ENCODE measurements around the gene TREML1.

TREML1 gene

GRCh38 chr6:41153992-41154625 lies at the start of gene TREML1:
Gene TREML1, minus strand, starts transcription at chr6:41154347. Its CDS starts 59 bp downstream, at chr6:41154288.
- Histone ChIP-seq H3K27ac (ENCODE audit: low read length) (no peak within 1 kb of the TSS), H3K27me3 (ENCODE audit: control insufficient read depth, insufficient read depth, low read length) (no peaks in the 10 kb centered on the region), H3K36me3 (ENCODE audit: control insufficient read depth, insufficient read depth, low read length) (no peaks in the 10 kb centered on the region), H3K9me3 (ENCODE audit: control insufficient read depth, insufficient read depth, low read length) (no peaks in the 10 kb centered on the region), H3K4me1 (ENCODE audit: control insufficient read depth, insufficient read depth, low read length) (no peaks in the 10 kb centered on the region; the same call in 1 of the 2 replicates), H3K4me3 (ENCODE audit: low read length) (no peak within 1 kb of the TSS)
- no peak for DNase-seq (ENCODE audit: low read depth, low spot score)
- no CpG with 5 or more reads among the region's 5 CpGs for WGBS (ENCODE audit: insufficient coverage, insufficient read length)

GRCh38 chr6:41201764-41202173 lies 47.6 kb upstream of the TREML1 start:
- Histone ChIP-seq H3K4me3 (ENCODE audit: low read length) (no peak overlapping the region), H3K27ac (ENCODE audit: low read length) (no peak overlapping the region), H3K9me3 (ENCODE audit: control insufficient read depth, insufficient read depth, low read length) (no peaks in the 10 kb centered on the region), H3K36me3 (ENCODE audit: control insufficient read depth, insufficient read depth, low read length) (no peaks in the 10 kb centered on the region), H3K27me3 (ENCODE audit: control insufficient read depth, insufficient read depth, low read length) (no peaks in the 10 kb centered on the region), H3K4me1 (ENCODE audit: control insufficient read depth, insufficient read depth, low read length) (peaks cover 7% of the 10 kb centered on the region)
- WGBS (ENCODE audit: insufficient coverage, insufficient read length): no CpG with 5 or more reads among the region's 8 CpGs
- DNase-seq (ENCODE audit: low read depth, low spot score): no peak

- no peak for DNase-seq (ENCODE audit: low read depth, low spot score)
- Histone ChIP-seq H3K9me3 (ENCODE audit: control insufficient read depth, insufficient read depth, low read length) (no peaks in the 10 kb centered on the region), H3K27me3 (ENCODE audit: control insufficient read depth, insufficient read depth, low read length) (no peaks in the 10 kb centered on the region), H3K36me3 (ENCODE audit: control insufficient read depth, insufficient read depth, low read length) (no peaks in the 10 kb centered on the region), H3K4me3 (ENCODE audit: low read length) (no peak within 1 kb of the TSS), H3K27ac (ENCODE audit: low read length) (no peak within 1 kb of the TSS), H3K4me1 (ENCODE audit: control insufficient read depth, insufficient read depth, low read length) (peaks cover 7% of the 10 kb centered on the region)
- WGBS (ENCODE audit: insufficient coverage, insufficient read length): no CpG with 5 or more reads among the region's 12 CpGs
Measured at GRCh38 chr6:41200901-41201763, 47.0 kb upstream of the TREML1 start, which contains the start of gene TREML2. Gene TREML2, minus strand, starts transcription at chr6:41201149. Its CDS starts 141 bp downstream, at chr6:41201008.

GRCh38 chr6:41200296-41200900 lies 46.3 kb upstream of the TREML1 start:
- H3K4me3 ChIP-seq (ENCODE audit: low read length): no peak overlapping the region
- peaks cover 7% of the 10 kb centered on the region for H3K4me1 ChIP-seq (ENCODE audit: control insufficient read depth, insufficient read depth, low read length)
- no CpG with 5 or more reads among the region's 2 CpGs for WGBS (ENCODE audit: insufficient coverage, insufficient read length)
- H3K9me3 ChIP-seq (ENCODE audit: control insufficient read depth, insufficient read depth, low read length): no peaks in the 10 kb centered on the region
- no peak overlapping the region for H3K27ac ChIP-seq (ENCODE audit: low read length)
- H3K27me3 ChIP-seq (ENCODE audit: control insufficient read depth, insufficient read depth, low read length): no peaks in the 10 kb centered on the region
- no peaks in the 10 kb centered on the region for H3K36me3 ChIP-seq (ENCODE audit: control insufficient read depth, insufficient read depth, low read length)
- DNase-seq (ENCODE audit: low read depth, low spot score): no peak

- Histone ChIP-seq H3K9me3 (ENCODE audit: control insufficient read depth, insufficient read depth, low read length) (no peaks in the 10 kb centered on the region), H3K4me1 (ENCODE audit: control insufficient read depth, insufficient read depth, low read length) (peaks cover 7% of the 10 kb centered on the region), H3K27ac (ENCODE audit: low read length) (no peak overlapping the region), H3K36me3 (ENCODE audit: control insufficient read depth, insufficient read depth, low read length) (no peaks in the 10 kb centered on the region), H3K4me3 (ENCODE audit: low read length) (no peak overlapping the region), H3K27me3 (ENCODE audit: control insufficient read depth, insufficient read depth, low read length) (no peaks in the 10 kb centered on the region)
- DNase-seq (ENCODE audit: low read depth, low spot score): no peak
- no CpG with 5 or more reads among the region's 1 CpG for WGBS (ENCODE audit: insufficient coverage, insufficient read length)
Measured at GRCh38 chr6:41199552-41200246, 45.6 kb upstream of the TREML1 start.

GRCh38 chr6:41197234-41197633 lies 43.1 kb upstream of the TREML1 start:
- Histone ChIP-seq H3K27me3 (ENCODE audit: control insufficient read depth, insufficient read depth, low read length) (no peaks in the 10 kb centered on the region), H3K36me3 (ENCODE audit: control insufficient read depth, insufficient read depth, low read length) (no peaks in the 10 kb centered on the region), H3K4me3 (ENCODE audit: low read length) (no peak overlapping the region), H3K27ac (ENCODE audit: low read length) (no peak overlapping the region), H3K9me3 (ENCODE audit: control insufficient read depth, insufficient read depth, low read length) (no peaks in the 10 kb centered on the region), H3K4me1 (ENCODE audit: control insufficient read depth, insufficient read depth, low read length) (peaks cover 6% of the 10 kb centered on the region)
- no peak for DNase-seq (ENCODE audit: low read depth, low spot score)
- no CpG with 5 or more reads among the region's 3 CpGs for WGBS (ENCODE audit: insufficient coverage, insufficient read length)

- no peak for DNase-seq (ENCODE audit: low read depth, low spot score)
- no CpG with 5 or more reads among the region's 3 CpGs for WGBS (ENCODE audit: insufficient coverage, insufficient read length)
Measured at GRCh38 chr6:41194386-41194785, 40.2 kb upstream of the TREML1 start.

GRCh38 chr6:41193884-41194283 lies 39.7 kb upstream of the TREML1 start:
- no peak overlapping the region for H3K4me3 ChIP-seq (ENCODE audit: low read length)
- DNase-seq (ENCODE audit: low read depth, low spot score): no peak
- H3K36me3 ChIP-seq (ENCODE audit: control insufficient read depth, insufficient read depth, low read length): no peaks in the 10 kb centered on the region
- no peaks in the 10 kb centered on the region for H3K9me3 ChIP-seq (ENCODE audit: control insufficient read depth, insufficient read depth, low read length)
- no peak overlapping the region for H3K27ac ChIP-seq (ENCODE audit: low read length)
- H3K4me1 ChIP-seq (ENCODE audit: control insufficient read depth, insufficient read depth, low read length): no peaks in the 10 kb centered on the region; the same call in 1 of the 2 replicates
- no peaks in the 10 kb centered on the region for H3K27me3 ChIP-seq (ENCODE audit: control insufficient read depth, insufficient read depth, low read length)
- 100% methylated on average over 1 of the region's 5 CpGs for WGBS (ENCODE audit: insufficient coverage, insufficient read length)

More at GRCh38 chr6:41194386-41194785, 40.2 kb upstream of the TREML1 start:
- H3K9me3 ChIP-seq (ENCODE audit: control insufficient read depth, insufficient read depth, low read length): no peaks in the 10 kb centered on the region
- H3K27me3 ChIP-seq (ENCODE audit: control insufficient read depth, insufficient read depth, low read length): no peaks in the 10 kb centered on the region
- no peaks in the 10 kb centered on the region; the same call in 1 of the 2 replicates for H3K4me1 ChIP-seq (ENCODE audit: control insufficient read depth, insufficient read depth, low read length)
- no peaks in the 10 kb centered on the region for H3K36me3 ChIP-seq (ENCODE audit: control insufficient read depth, insufficient read depth, low read length)
- no peak overlapping the region for H3K27ac ChIP-seq (ENCODE audit: low read length)
- no peak overlapping the region for H3K4me3 ChIP-seq (ENCODE audit: low read length)

GRCh38 chr6:41193171-41193734 lies 39.1 kb upstream of the TREML1 start:
- no CpG with 5 or more reads among the region's 5 CpGs for WGBS (ENCODE audit: insufficient coverage, insufficient read length)
- no peak overlapping the region for H3K4me3 ChIP-seq (ENCODE audit: low read length)
- no peaks in the 10 kb centered on the region for H3K36me3 ChIP-seq (ENCODE audit: control insufficient read depth, insufficient read depth, low read length)
- DNase-seq (ENCODE audit: low read depth, low spot score): no peak
- H3K4me1 ChIP-seq (ENCODE audit: control insufficient read depth, insufficient read depth, low read length): no peaks in the 10 kb centered on the region; the same call in 1 of the 2 replicates
- H3K9me3 ChIP-seq (ENCODE audit: control insufficient read depth, insufficient read depth, low read length): no peaks in the 10 kb centered on the region
- no peaks in the 10 kb centered on the region for H3K27me3 ChIP-seq (ENCODE audit: control insufficient read depth, insufficient read depth, low read length)
- no peak overlapping the region for H3K27ac ChIP-seq (ENCODE audit: low read length)

GRCh38 chr6:41191569-41191968 lies 37.4 kb upstream of the TREML1 start:
- no CpG with 5 or more reads among the region's 6 CpGs for WGBS (ENCODE audit: insufficient coverage, insufficient read length)
- Histone ChIP-seq H3K4me1 (ENCODE audit: control insufficient read depth, insufficient read depth, low read length) (no peaks in the 10 kb centered on the region), H3K36me3 (ENCODE audit: control insufficient read depth, insufficient read depth, low read length) (no peaks in the 10 kb centered on the region), H3K27ac (ENCODE audit: low read length) (no peak overlapping the region), H3K9me3 (ENCODE audit: control insufficient read depth, insufficient read depth, low read length) (no peaks in the 10 kb centered on the region), H3K4me3 (ENCODE audit: low read length) (no peak overlapping the region), H3K27me3 (ENCODE audit: control insufficient read depth, insufficient read depth, low read length) (no peaks in the 10 kb centered on the region)
- DNase-seq (ENCODE audit: low read depth, low spot score): no peak

Measured in iPS DF 6.9 (cell line).